SW480 (cell line): ENCODE results near the gene DUSP14.

Experiments
- DNase-seq: peaks from one replicate; pipeline ENCODE4 v3.0.0-alpha.2; 2016; ENCODE audit warnings: low spot score

The DUSP14 gene

GRCh38 chr17:37562016-37562745, 72.5 kb downstream of the DUSP14 start:
- DNase-seq = no peak
